HL-60 (cell line): ENCODE results near the gene PNMT.

Experiments used
- DNase-seq, 2 experiments: peaks; one replicate each; pipeline ENCODE4 v3.0.0-alpha.2; 2010 to 2020; ENCODE audit warnings: low read depth in 1 of 2, low spot score in 1 of 2
- H3K27ac ChIP-seq: fragments of 250-450 bp; sonication (Bioruptor Pico); replicated peaks from 2 replicates; pipeline ENCODE4 v1.5.1; 2020; ENCODE audit warnings: mild to moderate bottlenecking, moderate library complexity
- H3K27me3 ChIP-seq: fragments of 250-450 bp; sonication (Bioruptor Pico); 2 replicates; pipeline ENCODE4 v1.5.1; 2021; ENCODE audit warnings: mild to moderate bottlenecking, moderate library complexity; ENCODE audit not compliant: insufficient read depth, poor library complexity, severe bottlenecking
- H3K4me3 ChIP-seq: replicated peaks from 2 replicates; pipeline ENCODE4 v1.5.1; 2011; ENCODE audit warnings: mild to moderate bottlenecking, control low read depth, low read length; ENCODE audit not compliant: insufficient read depth
- GABPA ChIP-seq: IDR thresholded peaks from 2 replicates; pipeline ENCODE4 v1.6.1; 2012; ENCODE audit warnings: low read depth
- POLR2AphosphoS5 ChIP-seq: IDR thresholded peaks from 2 replicates; pipeline ENCODE4 v1.6.1; 2012; ENCODE audit warnings: low read depth
- SPI1 ChIP-seq: IDR thresholded peaks from 2 replicates; pipeline ENCODE4 v1.6.1; 2012; ENCODE audit warnings: low read depth, mild to moderate bottlenecking, borderline replicate concordance
- TF ChIP-seq, protein P1 (sequence below): IDR thresholded peaks from 2 replicates; pipeline ENCODE4 v1.6.1; 2012; ENCODE audit warnings: low read depth; ENCODE audit not compliant: insufficient replicate concordance
- TF ChIP-seq, protein P2 (sequence below): IDR thresholded peaks from one replicate; pipeline ENCODE4 v1.5.1; 2011; ENCODE audit warnings: low read length, control low read depth, inconsistent platforms; ENCODE audit not compliant: insufficient read depth

The PNMT gene

GRCh38 chr17:39702901-39703893 is 34.9 kb downstream of the PNMT start:
- TF ChIP-seq POLR2AphosphoS5, result no peak
- TF ChIP-seq, protein P1, sequence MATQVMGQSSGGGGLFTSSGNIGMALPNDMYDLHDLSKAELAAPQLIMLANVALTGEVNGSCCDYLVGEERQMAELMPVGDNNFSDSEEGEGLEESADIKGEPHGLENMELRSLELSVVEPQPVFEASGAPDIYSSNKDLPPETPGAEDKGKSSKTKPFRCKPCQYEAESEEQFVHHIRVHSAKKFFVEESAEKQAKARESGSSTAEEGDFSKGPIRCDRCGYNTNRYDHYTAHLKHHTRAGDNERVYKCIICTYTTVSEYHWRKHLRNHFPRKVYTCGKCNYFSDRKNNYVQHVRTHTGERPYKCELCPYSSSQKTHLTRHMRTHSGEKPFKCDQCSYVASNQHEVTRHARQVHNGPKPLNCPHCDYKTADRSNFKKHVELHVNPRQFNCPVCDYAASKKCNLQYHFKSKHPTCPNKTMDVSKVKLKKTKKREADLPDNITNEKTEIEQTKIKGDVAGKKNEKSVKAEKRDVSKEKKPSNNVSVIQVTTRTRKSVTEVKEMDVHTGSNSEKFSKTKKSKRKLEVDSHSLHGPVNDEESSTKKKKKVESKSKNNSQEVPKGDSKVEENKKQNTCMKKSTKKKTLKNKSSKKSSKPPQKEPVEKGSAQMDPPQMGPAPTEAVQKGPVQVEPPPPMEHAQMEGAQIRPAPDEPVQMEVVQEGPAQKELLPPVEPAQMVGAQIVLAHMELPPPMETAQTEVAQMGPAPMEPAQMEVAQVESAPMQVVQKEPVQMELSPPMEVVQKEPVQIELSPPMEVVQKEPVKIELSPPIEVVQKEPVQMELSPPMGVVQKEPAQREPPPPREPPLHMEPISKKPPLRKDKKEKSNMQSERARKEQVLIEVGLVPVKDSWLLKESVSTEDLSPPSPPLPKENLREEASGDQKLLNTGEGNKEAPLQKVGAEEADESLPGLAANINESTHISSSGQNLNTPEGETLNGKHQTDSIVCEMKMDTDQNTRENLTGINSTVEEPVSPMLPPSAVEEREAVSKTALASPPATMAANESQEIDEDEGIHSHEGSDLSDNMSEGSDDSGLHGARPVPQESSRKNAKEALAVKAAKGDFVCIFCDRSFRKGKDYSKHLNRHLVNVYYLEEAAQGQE, result no peak
- TF ChIP-seq, protein P2, sequence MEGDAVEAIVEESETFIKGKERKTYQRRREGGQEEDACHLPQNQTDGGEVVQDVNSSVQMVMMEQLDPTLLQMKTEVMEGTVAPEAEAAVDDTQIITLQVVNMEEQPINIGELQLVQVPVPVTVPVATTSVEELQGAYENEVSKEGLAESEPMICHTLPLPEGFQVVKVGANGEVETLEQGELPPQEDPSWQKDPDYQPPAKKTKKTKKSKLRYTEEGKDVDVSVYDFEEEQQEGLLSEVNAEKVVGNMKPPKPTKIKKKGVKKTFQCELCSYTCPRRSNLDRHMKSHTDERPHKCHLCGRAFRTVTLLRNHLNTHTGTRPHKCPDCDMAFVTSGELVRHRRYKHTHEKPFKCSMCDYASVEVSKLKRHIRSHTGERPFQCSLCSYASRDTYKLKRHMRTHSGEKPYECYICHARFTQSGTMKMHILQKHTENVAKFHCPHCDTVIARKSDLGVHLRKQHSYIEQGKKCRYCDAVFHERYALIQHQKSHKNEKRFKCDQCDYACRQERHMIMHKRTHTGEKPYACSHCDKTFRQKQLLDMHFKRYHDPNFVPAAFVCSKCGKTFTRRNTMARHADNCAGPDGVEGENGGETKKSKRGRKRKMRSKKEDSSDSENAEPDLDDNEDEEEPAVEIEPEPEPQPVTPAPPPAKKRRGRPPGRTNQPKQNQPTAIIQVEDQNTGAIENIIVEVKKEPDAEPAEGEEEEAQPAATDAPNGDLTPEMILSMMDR, result no peak
- TF ChIP-seq GABPA, result no peak
- no peak for TF ChIP-seq SPI1

DNA sequence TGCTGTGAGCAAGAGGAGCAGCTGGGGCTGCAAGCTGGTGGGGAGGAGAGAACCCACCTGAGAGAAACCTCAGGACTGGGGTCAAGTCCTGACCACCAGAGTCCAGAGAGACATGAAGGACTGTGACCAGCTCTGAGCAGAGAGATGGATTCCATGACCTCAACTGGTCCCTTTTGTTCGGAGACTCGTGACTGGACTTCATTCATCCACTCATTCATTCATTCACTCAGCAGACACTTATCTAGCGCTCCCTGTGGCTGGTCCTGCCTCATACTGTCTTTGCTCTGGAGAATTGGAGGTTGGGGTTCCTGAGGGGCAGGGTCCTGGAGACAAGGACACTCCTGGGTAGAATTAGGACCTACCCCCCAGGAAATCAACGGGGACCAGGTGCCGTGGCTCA is 35.7 kb downstream of the PNMT start:
- H3K27me3 ChIP-seq, result peaks cover 15% of the 10 kb centered on the region
- no peak for DNase-seq
- TF ChIP-seq GABPA (no peak), SPI1 (no peak), POLR2AphosphoS5 (no peak)
- no peak overlapping the region for H3K4me3 ChIP-seq
- H3K27ac ChIP-seq, result no peak overlapping the region

More at GRCh38 chr17:39702901-39703893, 34.9 kb downstream of the PNMT start:
- Histone ChIP-seq H3K27ac (no peak overlapping the region), H3K27me3 (peaks cover 17% of the 10 kb centered on the region), H3K4me3 (no peak overlapping the region)
- DNase-seq, result no peak

- TF ChIP-seq SPI1 (no peak), POLR2AphosphoS5 (no peak), GABPA (no peak)
- TF ChIP-seq, protein P1, result no peak
- TF ChIP-seq, protein P2, result no peak
- no peak for DNase-seq
- Histone ChIP-seq H3K27ac (no peak overlapping the region), H3K27me3 (peaks cover 15% of the 10 kb centered on the region), H3K4me3 (no peak overlapping the region)
Observed at GRCh38 chr17:39704821-39705551, 36.7 kb downstream of the PNMT start.

DNA sequence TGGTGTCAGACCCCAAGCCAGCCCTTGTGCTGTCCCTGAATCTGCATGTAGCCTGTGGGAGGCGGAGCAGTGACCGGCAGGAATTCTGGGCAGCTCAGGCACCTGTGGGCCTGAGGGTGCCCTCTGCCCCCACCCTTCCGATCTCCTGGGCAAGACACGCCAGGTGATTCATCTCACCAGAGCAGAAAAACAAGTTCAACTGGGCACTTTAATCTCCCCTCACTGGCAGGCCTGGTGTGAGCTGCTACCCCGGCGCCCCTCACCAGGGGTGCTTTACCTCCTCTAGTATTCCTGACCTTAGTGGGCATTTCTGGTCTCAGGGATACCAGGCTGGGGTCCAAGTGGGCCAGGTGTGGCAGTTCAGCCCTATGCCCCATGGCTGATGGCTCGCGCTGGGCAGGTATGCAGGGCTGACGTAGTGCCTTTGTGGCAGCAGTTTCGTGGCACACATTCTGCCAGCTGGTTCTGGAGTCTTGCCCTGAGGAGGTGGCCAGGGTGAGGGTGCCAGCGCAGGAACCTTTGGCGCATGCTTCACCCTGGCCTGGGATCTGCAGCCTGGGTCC is 37.6 kb downstream of the PNMT start:
- Histone ChIP-seq H3K27me3 (peaks cover 9% of the 10 kb centered on the region), H3K27ac (no peak overlapping the region), H3K4me3 (no peak overlapping the region)
- no peak for DNase-seq
- TF ChIP-seq, protein P1, result no peak
- TF ChIP-seq, protein P2, result no peak
- TF ChIP-seq SPI1 (no peak), POLR2AphosphoS5 (no peak), GABPA (no peak)
